Measurements from ENCODE around the gene TNFSF18.
A peak's percentile ranks its signal among the peaks of the same experiment; 100 is the strongest.

Gene TNFSF18

GRCh38 chr1:173016419-173016818 is 34.3 kb downstream of the TNFSF18 start:
- H3K79me2 ChIP-seq (ENCODE audit: low read length) = no peaks in the 10 kb centered on the region
- no peaks in the 10 kb centered on the region for H4K20me1 ChIP-seq (ENCODE audit: insufficient read depth, low read length)
- peak overlapping the region; percentile 56; the same call in 1 of the 2 replicates for H2AFZ ChIP-seq (ENCODE audit: low read depth, low read length)
- no peak overlapping the region for H3K9ac ChIP-seq (ENCODE audit: low read length)
- no peaks in the 10 kb centered on the region for H3K27me3 ChIP-seq (ENCODE audit: low read depth, low read length)
- peaks cover 60% of the 10 kb centered on the region for H3K4me1 ChIP-seq (ENCODE audit: low read length)
- peak overlapping the region; percentile 40 for H3K4me2 ChIP-seq (ENCODE audit: low read length)
- H3K9me3 ChIP-seq (ENCODE audit: insufficient read depth, low read length) = peaks cover 8% of the 10 kb centered on the region; the same call in 1 of the 2 replicates
- TF ChIP-seq EZH2phosphoT487 (IDR thresholded peaks at IDR 0.05; ENCODE audit: low read depth) = no peak
- no peak for TF ChIP-seq CTCF (IDR thresholded peaks at IDR 0.05; ENCODE audit: low read depth, low read length)
- no peak overlapping the region for H3K4me3 ChIP-seq (ENCODE audit: low read length)
- peaks cover 11% of the 10 kb centered on the region for H3K36me3 ChIP-seq (replicated peaks; ENCODE audit: low read depth, low read length)
- H3K27ac ChIP-seq (ENCODE audit: low read length) = no peak overlapping the region

GRCh38 chr1:173015629-173016028 is 35.1 kb downstream of the TNFSF18 start:
- peak overlapping the region; percentile 40 for H3K4me2 ChIP-seq (ENCODE audit: low read length)
- peaks cover 6% of the 10 kb centered on the region for H3K36me3 ChIP-seq (replicated peaks; ENCODE audit: low read depth, low read length)
- no peaks in the 10 kb centered on the region for H3K79me2 ChIP-seq (ENCODE audit: low read length)
- peaks cover 6% of the 10 kb centered on the region; the same call in 1 of the 2 replicates for H3K9me3 ChIP-seq (ENCODE audit: insufficient read depth, low read length)
- TF ChIP-seq EZH2phosphoT487 (IDR thresholded peaks at IDR 0.05; ENCODE audit: low read depth) (no peak), CTCF (IDR thresholded peaks at IDR 0.05; ENCODE audit: low read depth, low read length) (peak; percentile 32)
- H3K4me3 ChIP-seq (ENCODE audit: low read length) = no peak overlapping the region
- H3K4me1 ChIP-seq (ENCODE audit: low read length) = peaks cover 52% of the 10 kb centered on the region
- H3K27ac ChIP-seq (ENCODE audit: low read length) = peak overlapping the region; percentile 17; the same call in 1 of the 2 replicates
- H2AFZ ChIP-seq (ENCODE audit: low read depth, low read length) = peak overlapping the region; percentile 56
- no peak overlapping the region; the same call in 1 of the 2 replicates for H3K9ac ChIP-seq (ENCODE audit: low read length)
- H3K27me3 ChIP-seq (ENCODE audit: low read depth, low read length) = no peaks in the 10 kb centered on the region
- H4K20me1 ChIP-seq (ENCODE audit: insufficient read depth, low read length) = no peaks in the 10 kb centered on the region

GRCh38 chr1:173014160-173014559 is 36.6 kb downstream of the TNFSF18 start:
- Histone ChIP-seq H3K4me3 (ENCODE audit: low read length) (no peak overlapping the region), H3K36me3 (replicated peaks; ENCODE audit: low read depth, low read length) (peaks cover 3% of the 10 kb centered on the region), H3K27me3 (ENCODE audit: low read depth, low read length) (no peaks in the 10 kb centered on the region), H4K20me1 (ENCODE audit: insufficient read depth, low read length) (no peaks in the 10 kb centered on the region), H3K4me1 (ENCODE audit: low read length) (peaks cover 42% of the 10 kb centered on the region), H3K79me2 (ENCODE audit: low read length) (no peaks in the 10 kb centered on the region), H3K9me3 (ENCODE audit: insufficient read depth, low read length) (peaks cover 6% of the 10 kb centered on the region; the same call in 1 of the 2 replicates), H2AFZ (ENCODE audit: low read depth, low read length) (no peak overlapping the region), H3K9ac (ENCODE audit: low read length) (no peak overlapping the region), H3K4me2 (ENCODE audit: low read length) (no peak overlapping the region), H3K27ac (ENCODE audit: low read length) (no peak overlapping the region)
- TF ChIP-seq EZH2phosphoT487 (IDR thresholded peaks at IDR 0.05; ENCODE audit: low read depth) = no peak
- no peak for TF ChIP-seq CTCF (IDR thresholded peaks at IDR 0.05; ENCODE audit: low read depth, low read length)

GRCh38 chr1:173012126-173012525 is 38.6 kb downstream of the TNFSF18 start:
- peaks cover 24% of the 10 kb centered on the region for H3K4me1 ChIP-seq (ENCODE audit: low read length)
- H3K9ac ChIP-seq (ENCODE audit: low read length) = no peak overlapping the region
- no peak for TF ChIP-seq CTCF (IDR thresholded peaks at IDR 0.05; ENCODE audit: low read depth, low read length)
- TF ChIP-seq EZH2phosphoT487 (IDR thresholded peaks at IDR 0.05; ENCODE audit: low read depth) = no peak
- no peak overlapping the region for H3K27ac ChIP-seq (ENCODE audit: low read length)
- no peaks in the 10 kb centered on the region for H3K9me3 ChIP-seq (ENCODE audit: insufficient read depth, low read length)
- H3K79me2 ChIP-seq (ENCODE audit: low read length) = no peaks in the 10 kb centered on the region
- H2AFZ ChIP-seq (ENCODE audit: low read depth, low read length) = no peak overlapping the region
- no peaks in the 10 kb centered on the region for H3K27me3 ChIP-seq (ENCODE audit: low read depth, low read length)
- no peak overlapping the region for H3K4me3 ChIP-seq (ENCODE audit: low read length)
- no peaks in the 10 kb centered on the region for H4K20me1 ChIP-seq (ENCODE audit: insufficient read depth, low read length)
- no peak overlapping the region for H3K4me2 ChIP-seq (ENCODE audit: low read length)
- H3K36me3 ChIP-seq (replicated peaks; ENCODE audit: low read depth, low read length) = no peaks in the 10 kb centered on the region
